IPS-NIHi7 (cell line): ENCODE data around the gene MYO1D.

Source experiments
- DNase-seq: peaks from one replicate; pipeline ENCODE4 v3.0.0; 2012; ENCODE audit warnings: mixed read lengths; ENCODE audit errors: extremely low spot score

MYO1D gene

GRCh38 chr17:32625971-32626370 lies 251.0 kb downstream of the MYO1D start:
- no peak for DNase-seq

DNA sequence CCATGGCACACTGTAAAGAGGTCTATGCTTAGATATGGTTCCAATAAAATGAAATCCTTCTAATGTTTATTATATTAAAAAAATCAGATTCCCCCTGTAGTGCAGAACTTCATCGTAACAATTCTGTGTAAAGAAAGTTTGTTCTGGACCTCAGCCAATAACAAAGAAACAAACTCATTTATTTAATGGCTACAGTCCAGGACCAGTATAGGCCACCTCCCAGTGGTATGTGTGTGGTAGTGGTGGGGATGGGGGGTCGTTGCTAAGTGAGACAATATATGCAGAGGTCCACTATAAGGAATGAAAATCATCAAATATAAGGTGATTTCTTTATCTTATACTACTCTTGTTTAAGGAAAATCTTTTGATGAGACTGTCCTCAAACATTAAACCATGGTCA lies 253.7 kb downstream of the MYO1D start:
- no peak for DNase-seq

GRCh38 chr17:32622540-32622939 lies 254.4 kb downstream of the MYO1D start:
- no peak for DNase-seq

DNA sequence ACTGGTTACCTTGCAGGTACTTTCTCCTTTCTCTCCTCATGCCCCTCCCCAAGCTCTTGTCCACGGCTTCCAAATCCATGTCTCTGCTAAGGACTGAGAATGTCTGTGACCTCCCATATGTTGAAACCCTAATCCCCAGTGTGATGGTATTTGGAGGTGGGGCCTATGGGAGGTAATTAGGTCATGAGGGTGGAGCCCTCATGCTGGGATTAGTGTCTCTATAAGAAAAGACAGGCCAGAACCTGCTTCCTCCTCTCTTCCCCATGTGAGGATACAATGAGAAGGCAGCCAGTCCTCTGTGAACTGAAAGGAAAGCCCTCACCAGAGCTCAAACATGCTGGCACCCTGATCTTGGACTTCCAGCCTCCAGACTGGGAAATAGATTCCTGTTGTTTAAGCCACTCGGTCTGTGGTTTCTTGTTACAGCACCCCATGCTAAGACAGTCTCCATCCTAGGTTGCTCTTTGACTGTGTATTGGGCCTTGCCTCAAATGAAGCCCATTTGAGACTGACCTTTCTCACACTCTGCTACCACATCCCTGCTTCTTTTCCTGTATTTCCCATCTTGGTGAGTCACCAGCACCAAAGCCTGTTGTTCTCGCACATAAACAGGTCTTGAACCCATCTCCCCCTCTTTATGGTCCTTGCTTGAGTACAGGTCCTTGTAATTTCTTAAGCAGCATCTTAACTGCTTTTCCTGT lies 255.2 kb downstream of the MYO1D start:
- peak; percentile 27 for DNase-seq

DNA sequence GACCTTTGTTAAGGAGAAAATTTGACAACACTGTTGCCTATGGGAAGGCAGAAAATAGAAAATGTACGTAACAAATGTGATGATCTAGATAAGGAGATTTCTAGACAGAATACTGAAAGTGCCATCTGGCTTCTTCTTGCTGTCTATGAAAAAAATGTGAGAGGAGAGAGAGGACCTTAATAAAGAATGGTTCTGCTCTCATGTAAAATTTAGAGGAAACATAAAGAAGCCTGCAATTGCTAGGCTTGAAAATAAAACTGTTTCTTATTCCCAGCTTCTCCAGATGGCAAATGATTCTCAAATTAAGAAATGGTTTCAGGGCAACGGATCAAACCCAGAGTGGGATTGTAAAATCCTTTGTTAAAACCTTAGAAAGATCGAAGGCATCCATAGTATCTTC lies 261.6 kb downstream of the MYO1D start:
- DNase-seq = no peak

- DNase-seq = no peak
These were observed 266.0 kb downstream of the MYO1D start for GRCh38 chr17:32610943-32611342.

GRCh38 chr17:32609884-32610650 lies 266.9 kb downstream of the MYO1D start:
- peak; percentile 63 for DNase-seq

GRCh38 chr17:32609085-32609484 lies 267.8 kb downstream of the MYO1D start:
- no peak for DNase-seq

DNA sequence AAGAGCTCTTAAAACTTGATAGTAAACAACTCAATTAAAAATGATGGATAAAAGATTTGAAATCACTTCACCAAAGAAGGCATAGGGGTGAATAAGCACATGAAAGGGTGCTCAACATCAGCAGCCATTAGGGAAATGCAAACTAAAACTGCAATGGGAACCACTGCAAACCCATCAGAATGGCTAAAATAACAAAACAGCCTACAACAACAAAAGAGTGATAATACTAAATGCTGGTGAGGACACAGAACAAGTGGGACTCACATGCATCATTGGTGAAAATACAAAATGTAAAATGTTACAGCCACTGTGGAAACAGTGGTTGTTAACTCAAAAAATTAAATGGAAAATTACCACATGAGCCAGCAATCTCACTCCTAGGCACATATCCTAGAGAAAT lies 268.7 kb downstream of the MYO1D start:
- no peak for DNase-seq

DNA sequence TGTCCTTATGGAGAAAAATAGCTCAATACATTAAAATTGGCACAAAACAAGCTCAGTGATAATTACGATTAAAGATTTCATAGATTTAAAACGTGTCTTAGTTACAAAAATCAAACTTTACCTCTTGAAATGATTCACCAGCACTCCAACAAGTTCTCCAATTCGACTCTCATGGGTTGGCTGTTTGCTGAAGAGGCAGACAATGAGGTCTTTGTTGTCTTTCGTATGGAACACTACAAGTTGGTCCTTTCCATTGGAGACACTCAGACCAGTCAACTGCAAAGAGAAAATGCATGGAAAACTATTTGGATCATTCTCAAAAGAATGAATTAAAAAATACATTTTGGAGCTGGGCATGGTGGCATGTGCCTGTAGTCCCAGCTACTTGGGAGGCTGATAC lies 272.0 kb downstream of the MYO1D start:
- no peak for DNase-seq

GRCh38 chr17:32602396-32602795 lies 274.5 kb downstream of the MYO1D start:
- DNase-seq = no peak

- no peak for DNase-seq
These were observed 275.1 kb downstream of the MYO1D start for GRCh38 chr17:32601866-32602265.

DNA sequence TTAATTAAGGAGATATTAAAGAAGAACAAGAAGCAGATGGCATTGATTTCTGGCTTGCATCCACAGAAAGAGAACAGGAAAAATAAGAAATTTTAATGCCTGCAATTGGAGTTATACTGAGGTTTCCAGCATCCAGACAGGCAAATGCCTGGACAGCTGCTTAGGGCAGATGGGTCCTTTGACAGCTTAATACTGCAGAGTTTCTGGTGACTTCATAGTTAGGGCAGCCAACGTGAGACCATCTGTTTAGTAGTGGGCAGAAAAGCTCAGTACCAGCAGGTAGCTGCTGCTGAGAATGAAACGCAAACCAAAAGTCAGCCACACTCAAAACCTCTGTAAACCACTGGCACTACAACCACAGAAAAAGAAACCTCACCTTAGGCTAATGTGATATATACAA lies 280.3 kb downstream of the MYO1D start:
- DNase-seq = no peak

DNA sequence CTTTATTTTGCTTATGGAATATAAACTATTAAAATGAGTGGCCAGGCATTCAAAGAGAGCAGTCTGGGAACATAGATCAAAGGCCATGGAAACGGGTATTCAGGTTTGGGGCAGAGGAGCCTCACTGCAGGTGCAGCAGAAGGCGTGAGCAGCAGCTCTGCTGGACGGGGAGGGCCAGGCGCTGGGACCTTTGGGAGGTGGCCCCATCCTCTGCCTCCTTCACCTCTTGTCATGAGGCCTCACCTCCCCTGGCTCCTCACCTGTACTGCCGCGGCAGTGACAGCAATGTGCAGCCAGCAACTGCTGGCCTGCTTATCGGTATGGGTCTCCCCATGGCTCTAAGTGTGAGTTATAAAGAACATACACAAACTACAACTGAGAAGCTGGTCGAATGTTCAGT lies 280.7 kb downstream of the MYO1D start:
- DNase-seq = no peak

DNA sequence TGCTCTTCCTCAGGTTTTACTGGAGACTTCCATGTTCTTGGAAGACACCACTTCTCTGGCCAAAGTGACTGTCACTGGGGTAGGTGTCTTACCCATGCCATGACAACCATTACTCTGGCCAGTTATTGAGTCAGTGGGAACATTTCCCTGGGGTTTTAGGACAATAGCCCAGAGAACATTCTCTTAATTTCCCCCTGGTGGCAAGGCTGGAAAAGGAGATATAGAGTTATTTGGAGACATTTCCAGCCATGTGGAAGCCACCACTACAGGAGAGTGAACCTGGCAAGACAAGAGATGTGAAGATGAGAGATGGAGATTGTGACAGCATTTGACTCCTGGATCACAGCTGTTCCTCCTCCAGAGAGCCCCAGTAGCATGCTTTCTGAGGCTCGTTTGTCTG lies 283.9 kb downstream of the MYO1D start:
- no peak for DNase-seq

DNA sequence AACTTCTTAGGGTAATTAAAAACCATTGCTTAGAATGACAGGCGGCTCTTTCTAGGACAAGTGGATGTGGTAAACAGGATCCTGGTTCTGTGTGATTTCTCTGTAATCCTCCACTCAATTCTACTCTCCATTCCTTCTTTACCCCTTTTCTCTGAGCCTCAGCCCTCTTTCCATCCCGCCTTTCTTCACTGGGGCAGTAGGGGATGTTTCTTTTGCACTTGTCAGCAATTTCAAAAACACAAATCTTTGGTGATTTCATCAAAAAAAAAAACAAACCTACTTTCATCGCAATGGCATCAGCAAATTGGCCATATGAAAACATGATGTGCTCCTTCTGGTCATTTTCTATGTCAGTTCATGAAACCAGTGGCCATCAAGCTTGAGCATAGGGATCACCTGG lies 285.5 kb downstream of the MYO1D start:
- no peak for DNase-seq

GRCh38 chr17:32590974-32591373 lies 285.9 kb downstream of the MYO1D start:
- no peak for DNase-seq

DNA sequence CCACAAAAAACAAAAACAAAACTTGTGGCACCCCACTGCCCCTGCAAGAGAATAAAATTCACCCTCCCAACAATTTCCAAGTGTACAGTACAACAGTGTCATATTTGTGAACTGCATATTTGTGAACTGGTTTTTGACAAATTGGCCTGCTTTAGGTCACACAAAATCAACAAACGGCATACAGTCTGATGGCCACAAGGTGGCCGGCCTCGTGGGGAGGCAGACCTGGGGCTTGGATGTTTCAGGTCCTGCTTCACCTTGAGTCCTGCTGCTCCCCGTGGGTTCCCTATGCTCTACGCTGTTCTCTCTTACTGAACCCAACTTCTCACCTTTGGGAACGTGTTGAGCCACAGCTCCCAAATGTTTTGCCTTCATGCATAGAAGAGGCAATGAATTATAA lies 287.9 kb downstream of the MYO1D start:
- peak; percentile 78 for DNase-seq

DNA sequence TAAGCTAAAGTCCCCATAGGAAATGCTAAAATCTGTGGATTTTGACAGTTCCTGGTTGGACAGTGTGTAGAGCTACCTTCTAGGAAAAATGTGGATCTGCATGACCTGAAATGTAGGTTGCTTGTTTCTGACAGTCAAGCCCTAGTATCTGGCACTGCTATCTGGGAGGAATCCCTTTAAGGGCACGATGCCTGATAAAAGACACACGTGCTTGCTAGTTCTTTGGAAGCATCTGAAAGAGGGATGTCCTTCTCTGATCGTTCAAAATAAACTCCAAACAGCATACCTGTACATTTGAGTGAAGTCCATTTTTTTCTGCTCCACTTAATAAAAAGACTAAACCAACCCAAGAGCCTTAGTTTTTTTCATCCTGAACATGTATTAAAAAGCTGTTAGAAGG lies 288.8 kb downstream of the MYO1D start:
- DNase-seq = no peak

DNA sequence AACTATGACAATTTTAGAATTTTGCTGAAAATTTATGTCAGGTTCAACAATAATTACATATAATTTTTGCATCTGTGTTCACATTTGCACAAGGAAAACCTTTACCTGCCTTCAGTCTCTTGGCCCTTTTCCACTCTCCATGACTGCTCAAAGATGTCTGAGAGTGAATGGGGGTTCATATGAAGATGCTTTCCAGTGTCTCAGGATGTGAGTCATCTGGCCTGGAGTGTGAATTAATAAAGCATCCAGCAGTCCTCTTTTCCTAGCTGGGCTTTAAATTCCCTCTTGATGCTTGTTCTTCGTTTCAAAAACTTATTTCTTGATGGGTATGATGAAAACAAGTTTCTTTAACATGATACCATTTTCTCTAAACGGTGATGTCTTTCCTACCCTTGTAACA lies 290.3 kb downstream of the MYO1D start:
- no peak for DNase-seq

- DNase-seq = no peak
These were observed 292.1 kb downstream of the MYO1D start for GRCh38 chr17:32584792-32585191.

GRCh38 chr17:32583053-32583452 lies 293.9 kb downstream of the MYO1D start:
- no peak for DNase-seq

- DNase-seq = no peak
These were observed 301.1 kb downstream of the MYO1D start for GRCh38 chr17:32575852-32576251.

DNA sequence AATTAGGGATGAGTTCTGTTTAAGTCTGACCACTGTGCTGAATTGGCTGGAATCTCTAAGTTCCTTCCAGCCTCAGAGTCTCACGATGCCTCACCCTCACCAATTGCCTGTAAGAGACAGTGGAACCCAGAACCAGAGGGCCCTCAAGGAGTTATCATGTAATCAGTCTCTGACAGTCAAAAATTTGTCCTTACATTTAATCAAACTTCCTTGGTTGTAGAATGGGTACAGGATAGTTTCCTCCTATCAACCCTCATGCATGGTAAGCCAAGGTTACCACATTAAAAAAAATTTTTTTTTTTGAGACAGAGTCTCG lies 306.9 kb downstream of the MYO1D start:
- DNase-seq = no peak
